GM18951 (cell line): Measurements from ENCODE around the gene HMBS.
"Not testable (repeated sequence)": the region's sequence is repeated elsewhere in the genome, so short reads cannot be mapped to it uniquely, and the experiment has no call there.

ENCODE experiments used
- POLR2A ChIP-seq: IDR thresholded peaks from 4 replicates; pipeline ENCODE4 v1.6.1; 2011; ENCODE audit warnings: mild to moderate bottlenecking; ENCODE audit not compliant: insufficient read length, insufficient read depth; ENCODE audit errors: extremely low read depth
- in situ Hi-C: fragments of 300-500 bp; cut with MboI; formaldehyde crosslinking; loops from one replicate; pipeline ENCODE4 v1.12.0; 2022; ENCODE audit warnings: low sequenced_read_pairs, mixed read lengths, inconsistent platforms; ENCODE audit not compliant: unreplicated experiment

Gene HMBS

DNA sequence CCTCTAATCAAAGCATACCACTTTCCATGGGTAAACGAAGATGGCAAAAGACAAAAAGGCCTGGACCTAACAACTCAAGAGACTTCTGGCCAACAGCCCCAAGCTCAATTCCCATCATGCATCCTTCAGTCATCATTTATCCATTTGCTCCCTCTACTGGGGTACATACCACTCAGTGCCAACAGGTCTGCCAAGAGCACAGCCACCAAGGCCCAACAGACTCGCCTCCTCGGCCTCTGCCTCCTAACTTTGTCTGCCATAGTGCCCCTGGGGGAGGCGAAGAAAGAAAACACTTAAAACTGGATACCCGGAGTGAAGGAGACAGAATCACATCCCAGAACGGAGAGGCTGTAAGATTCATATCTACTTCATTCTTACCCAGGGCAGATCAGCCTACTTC lies 28.8 kb upstream of the HMBS start:
- TF ChIP-seq POLR2A: no peak
- in situ Hi-C loops: no loop called here

DNA sequence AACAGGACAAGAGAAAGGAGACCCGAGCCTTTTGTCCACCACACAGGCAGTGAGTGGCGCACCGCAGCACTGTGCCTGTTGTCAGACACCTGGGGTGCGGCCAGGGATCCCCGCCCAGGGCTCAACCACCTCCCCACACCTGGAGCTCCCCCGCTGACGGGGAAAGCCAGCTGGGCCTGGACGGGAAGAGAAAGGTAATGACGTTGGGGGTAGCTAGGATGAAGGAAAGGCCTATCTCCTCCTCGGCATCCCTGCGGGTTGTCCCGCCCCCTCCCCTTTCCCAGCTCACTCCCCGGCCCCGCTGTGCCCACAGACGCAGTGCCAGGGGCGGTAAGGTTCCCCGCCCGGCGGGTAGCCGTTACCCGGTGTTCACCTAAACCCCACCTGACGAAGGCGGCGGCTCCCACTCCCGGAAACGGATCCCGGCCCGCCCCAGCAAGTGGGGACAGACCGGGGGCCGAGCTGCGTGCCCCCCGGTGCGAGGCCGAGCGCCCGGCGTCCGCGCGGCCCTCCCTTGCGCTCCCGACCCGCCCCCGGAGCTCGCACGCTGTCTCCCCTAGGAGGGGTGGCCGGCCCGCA lies 28.2 kb upstream of the HMBS start:
- in situ Hi-C loops: no loop called here
- TF ChIP-seq POLR2A: no peak

DNA sequence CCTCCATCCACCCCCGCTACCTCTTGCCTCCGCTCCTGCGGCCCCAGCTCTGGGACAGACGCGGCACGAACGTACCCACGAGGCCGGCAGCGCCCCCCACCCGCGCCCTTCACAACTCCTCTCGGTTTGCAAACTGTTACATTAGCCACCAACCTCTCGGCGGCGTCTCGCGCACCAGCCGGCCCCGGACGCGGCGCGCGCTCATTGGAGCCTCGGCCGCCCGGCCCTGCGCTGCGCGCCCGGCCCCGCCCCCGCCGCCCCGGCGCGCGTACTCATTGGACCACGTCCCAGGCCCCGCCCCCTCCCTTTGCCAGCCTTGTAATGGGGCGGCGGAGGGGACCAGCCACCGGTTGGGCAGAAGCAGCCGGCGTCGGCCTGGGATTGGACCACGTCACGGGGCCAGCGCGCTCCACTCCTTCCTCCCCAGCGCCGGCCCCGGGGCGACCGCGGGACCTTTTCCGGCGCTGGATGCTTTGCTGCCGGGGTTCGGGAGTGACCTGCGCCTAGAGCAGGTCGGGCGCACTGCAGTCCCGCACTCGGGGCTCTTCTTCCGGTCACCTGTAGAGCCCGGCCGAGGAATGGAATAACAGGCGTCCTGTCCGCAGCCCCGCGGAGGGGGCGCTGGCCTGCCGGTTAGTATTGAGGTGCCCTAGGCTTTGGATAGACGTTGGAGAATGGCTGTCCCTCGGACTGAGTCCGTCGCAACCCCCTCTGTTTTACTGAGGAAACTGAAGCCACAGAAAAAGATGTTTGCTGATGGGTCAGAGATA lies 27.5 kb upstream of the HMBS start, which contains the start of gene HYOU1:
Gene HYOU1 (minus strand): TSS at position 206 of the 770 bp plus-strand sequence. CDS start 1,045 bp downstream, outside the sequence.
- in situ Hi-C loops: no loop called here
- TF ChIP-seq POLR2A: peak; percentile 90

DNA sequence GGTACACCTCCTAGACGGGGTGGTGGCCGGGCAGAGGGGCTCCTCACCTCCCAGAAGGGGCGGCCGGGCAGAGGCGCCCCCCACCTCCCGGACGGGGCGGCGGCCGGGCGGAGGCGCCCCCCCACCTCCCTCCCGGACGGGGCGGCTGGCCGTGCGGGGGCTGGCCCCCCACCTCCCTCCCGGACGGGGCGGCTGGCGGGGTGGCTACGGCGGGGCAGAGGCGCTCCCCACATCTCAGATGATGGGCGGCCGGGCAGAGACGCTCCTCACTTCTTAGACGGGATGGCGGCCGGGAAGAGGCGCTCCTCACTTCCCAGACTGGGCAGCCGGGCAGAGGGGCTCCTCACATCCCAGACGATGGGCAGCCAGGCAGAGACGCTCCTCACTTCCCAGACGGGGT lies 25.6 kb upstream of the HMBS start:
- in situ Hi-C loops: not testable (repeated sequence)

DNA sequence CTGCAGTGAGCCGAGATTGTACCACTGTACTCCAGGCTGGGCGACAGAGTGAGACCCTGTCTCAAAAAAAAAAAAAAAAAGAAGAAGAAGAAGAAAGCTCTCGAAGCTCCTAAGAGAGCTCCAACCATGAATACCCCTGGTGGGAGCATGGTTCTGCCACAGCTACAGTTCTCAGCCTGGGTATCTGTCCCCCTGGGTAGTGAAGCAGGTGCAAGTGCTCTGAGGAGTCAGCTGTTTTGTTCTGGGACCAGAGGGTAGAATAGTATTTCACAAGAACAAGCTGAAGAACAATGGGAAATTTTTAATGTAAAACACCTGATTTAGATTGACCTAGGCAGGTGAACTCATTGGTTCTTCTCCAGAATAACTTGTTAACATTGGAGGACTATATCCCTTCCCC lies 23.4 kb upstream of the HMBS start:
- no peak for TF ChIP-seq POLR2A
- in situ Hi-C loops: no loop called here

DNA sequence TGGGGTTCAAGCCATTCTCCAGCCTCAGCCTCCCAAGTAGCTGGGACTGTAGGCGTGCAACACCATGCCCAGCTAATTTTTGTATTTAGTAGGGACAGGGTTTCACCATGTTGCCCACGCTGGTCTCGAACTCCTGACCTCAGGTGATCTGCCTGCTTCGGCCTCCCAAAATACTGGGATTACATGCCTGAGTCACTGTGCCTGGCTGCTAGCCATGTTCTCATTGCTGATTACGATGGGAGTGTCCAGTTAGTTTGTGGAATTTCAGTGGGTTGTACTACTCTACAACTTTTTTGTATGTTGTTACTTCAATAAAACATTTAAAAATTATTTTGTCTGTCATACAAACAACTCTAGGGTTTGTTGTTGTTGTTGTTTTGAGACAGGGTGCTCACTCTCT lies 21.9 kb upstream of the HMBS start:
- in situ Hi-C loops: no loop called here
- TF ChIP-seq POLR2A: no peak

DNA sequence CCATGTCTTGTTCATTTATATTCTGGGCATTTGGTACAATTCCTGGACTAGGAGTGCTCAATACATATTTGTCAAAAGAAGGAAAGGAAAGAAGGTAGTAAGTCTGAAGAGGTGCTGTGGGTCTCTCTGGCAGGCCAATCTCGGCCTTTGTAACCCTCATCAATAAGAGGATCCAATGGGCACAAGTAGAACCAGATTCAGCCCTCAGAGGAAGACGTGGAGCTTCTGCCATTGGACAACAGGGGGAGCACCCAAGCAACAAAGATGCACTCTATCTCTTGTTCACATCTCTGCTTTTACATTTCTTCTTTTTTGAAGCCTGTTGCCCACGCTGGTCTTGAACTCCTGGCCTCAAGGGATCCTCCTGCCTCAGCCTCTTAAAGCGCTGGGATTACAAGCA lies 19.3 kb upstream of the HMBS start:
- in situ Hi-C loops: no loop called here
- TF ChIP-seq POLR2A: no peak

DNA sequence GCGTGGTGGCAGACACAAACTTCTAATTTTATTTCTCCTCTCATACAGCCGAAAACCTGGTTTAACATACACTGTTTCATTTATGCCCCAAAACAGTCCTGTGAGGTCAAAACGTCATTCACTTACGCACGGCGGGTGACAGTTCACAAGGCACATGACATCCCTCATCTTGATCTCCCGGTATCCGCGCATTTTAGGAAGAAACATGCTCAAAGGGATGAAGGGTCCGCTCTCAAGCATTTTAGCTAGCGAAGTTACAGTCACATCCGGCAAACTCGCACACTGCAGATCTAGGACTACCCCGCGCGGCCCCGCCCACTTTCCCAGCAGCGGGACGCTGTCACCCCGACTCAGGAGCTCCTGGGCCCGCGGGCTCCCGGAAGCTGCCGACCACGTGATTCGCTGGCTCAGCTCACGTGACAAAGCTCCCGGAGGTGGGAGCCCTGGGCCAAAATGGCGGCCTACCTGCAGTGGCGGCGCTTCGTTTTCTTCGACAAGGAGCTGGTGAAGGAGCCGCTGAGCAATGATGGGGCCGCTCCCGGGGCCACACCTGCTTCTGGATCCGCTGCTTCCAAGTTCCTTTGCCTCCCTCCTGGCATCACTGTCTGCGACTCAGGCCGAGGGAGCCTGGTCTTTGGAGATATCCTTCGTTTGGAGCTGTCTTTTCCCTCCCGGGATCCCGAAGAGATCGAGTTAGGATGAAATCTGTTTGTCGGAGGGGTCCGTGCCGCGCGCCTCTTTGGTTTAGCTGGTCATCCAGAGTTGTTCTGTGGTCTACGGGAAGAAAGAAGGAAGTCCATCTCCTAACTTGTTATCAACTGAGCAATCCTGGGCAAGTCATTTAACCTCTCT lies 17.1 kb upstream of the HMBS start, which contains the start of gene VPS11:
Gene VPS11 (plus strand): TSS at position 448 of the 852 bp plus-strand sequence. CDS start 6 bp downstream, at position 454.
- peak; percentile 85 for TF ChIP-seq POLR2A
- in situ Hi-C loops: no loop called here

DNA sequence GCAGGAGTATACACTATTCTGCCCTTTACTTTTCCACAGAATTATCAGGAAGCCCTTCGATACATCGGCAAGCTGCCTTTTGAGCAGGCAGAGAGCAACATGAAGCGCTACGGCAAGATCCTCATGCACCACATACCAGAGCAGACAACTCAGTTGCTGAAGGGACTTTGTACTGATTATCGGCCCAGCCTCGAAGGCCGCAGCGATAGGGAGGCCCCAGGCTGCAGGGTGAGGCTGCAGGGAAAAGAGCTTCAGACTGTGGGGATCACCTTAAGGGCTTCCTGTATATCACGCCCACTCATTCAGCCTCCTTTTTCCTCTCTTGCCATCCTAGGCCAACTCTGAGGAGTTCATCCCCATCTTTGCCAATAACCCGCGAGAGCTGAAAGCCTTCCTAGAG lies 6.8 kb upstream of the HMBS start:
- no peak for TF ChIP-seq POLR2A
- in situ Hi-C loops: no loop called here

DNA sequence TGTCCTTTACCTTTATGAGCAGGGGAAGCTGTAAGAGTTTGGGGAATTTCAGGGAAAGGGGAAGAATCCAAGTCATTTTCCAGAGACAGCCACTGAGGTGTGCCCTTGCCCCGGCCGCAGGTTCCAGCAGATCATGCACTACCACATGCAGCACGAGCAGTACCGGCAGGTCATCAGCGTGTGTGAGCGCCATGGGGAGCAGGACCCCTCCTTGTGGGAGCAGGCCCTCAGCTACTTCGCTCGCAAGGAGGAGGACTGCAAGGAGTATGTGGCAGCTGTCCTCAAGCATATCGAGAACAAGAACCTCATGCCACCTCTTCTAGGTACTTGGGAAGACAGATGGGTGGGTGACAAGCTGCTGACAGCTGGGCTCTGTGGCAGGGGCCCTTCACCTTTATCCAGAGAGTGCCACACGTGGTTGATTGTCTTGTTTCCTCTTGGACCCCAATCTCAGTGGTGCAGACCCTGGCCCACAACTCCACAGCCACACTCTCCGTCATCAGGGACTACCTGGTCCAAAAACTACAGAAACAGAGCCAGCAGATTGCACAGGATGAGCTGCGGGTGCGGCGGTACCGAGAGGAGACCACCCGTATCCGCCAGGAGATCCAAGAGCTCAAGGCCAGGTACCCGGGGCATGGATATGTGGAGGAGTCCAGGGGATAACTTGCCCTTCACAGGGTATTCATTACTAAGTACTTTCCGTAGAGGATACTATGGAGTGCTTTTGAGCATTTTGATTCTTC lies 5.8 kb upstream of the HMBS start:
- TF ChIP-seq POLR2A: no peak
- in situ Hi-C loops: no loop called here

DNA sequence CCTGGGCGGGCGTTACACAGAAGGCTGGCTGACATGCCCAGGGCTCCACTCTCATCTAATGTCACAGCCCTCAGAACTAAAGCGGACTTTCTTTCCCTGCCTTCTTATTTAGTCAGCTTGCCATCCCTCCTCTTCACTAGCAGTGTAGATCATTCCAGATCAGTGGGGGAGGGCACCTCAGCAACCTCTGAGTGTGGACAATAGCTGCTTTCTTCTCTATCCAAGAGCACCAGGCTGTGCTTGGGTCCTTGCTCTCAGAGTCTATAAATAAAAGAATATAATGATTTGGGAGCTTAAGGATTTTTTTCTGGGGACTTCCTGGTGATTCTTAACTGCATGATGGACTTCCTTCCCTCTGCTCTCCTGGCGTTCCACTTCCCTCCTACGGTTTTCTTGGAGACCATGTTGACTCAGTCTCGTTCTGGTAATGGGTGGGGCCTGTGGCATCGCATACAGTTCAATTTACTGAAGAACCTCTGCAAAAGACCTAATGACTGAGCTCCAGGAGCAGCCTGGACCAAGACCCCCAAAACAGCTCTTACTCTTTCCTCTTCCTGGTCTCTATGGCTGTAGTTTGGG lies 2.9 kb upstream of the HMBS start:
- TF ChIP-seq POLR2A: no peak
- in situ Hi-C loops: no loop called here

DNA sequence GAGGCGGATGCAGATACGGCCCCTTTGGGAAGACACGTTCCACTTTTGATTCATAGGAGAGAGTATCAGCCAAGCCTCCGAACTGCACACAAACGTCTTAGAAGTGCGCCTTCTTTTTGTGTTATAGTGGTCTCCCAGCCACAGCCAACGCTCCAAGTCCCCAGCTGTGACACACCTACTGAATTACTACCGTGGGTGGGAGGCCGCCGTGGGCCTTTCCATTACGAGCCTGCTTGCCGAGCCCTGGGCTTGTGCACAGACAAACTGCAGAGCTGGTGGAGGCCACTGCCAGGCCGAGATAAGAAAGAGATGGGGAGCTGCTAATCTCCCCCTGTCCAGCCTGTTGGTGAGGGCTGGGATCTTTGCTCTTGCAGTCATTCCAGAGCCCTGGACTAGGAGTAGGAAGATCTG lies 761 bp downstream of the HMBS start:
- in situ Hi-C loops: no loop called here
- TF ChIP-seq POLR2A: no peak
